Fibroblast of mammary gland (primary cell): ENCODE results near the gene CSF2RB.
A peak's percentile ranks its signal among the peaks of the same experiment; 100 is the strongest.

Experiments
- DNase-seq: peaks from one replicate; pipeline ENCODE4 v3.0.0-alpha.2; 2010; ENCODE audit warnings: low read depth
- H3K4me3 ChIP-seq: 2 replicates; pipeline ENCODE4 v1.5.1; 2011; ENCODE audit warnings: low read depth, mild to moderate bottlenecking, low read length, moderate library complexity; ENCODE audit not compliant: control insufficient read depth
- TF ChIP-seq, protein P1 (sequence below): conservative IDR thresholded peaks from 2 replicates; pipeline ENCODE4 v1.5.1; 2011; ENCODE audit warnings: low read depth, low read length, inconsistent platforms; ENCODE audit not compliant: control insufficient read depth, insufficient read depth

The CSF2RB gene

DNA sequence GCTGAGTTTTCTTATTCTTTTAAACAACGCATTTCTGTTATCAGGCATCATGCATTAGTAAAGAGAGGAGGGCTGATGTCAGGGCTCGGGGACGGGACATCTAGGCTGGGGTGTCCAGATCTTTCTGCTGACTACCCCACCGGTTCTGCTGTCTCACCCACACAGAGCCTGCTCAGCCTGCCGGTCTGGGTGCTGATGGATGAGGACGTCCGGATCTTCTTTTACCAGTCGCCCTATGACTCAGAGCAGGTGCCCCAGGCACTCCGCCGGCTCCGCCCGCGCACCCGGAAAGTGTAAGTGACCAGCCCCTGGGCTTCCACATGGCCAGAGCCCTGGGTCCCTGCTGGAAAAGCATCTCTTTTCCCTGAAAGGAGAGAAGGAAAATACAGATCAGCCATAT, 43.2 kb upstream of the CSF2RB start:
- DNase-seq: no peak
- no peak overlapping the region for H3K4me3 ChIP-seq
- TF ChIP-seq, protein P1, sequence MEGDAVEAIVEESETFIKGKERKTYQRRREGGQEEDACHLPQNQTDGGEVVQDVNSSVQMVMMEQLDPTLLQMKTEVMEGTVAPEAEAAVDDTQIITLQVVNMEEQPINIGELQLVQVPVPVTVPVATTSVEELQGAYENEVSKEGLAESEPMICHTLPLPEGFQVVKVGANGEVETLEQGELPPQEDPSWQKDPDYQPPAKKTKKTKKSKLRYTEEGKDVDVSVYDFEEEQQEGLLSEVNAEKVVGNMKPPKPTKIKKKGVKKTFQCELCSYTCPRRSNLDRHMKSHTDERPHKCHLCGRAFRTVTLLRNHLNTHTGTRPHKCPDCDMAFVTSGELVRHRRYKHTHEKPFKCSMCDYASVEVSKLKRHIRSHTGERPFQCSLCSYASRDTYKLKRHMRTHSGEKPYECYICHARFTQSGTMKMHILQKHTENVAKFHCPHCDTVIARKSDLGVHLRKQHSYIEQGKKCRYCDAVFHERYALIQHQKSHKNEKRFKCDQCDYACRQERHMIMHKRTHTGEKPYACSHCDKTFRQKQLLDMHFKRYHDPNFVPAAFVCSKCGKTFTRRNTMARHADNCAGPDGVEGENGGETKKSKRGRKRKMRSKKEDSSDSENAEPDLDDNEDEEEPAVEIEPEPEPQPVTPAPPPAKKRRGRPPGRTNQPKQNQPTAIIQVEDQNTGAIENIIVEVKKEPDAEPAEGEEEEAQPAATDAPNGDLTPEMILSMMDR: no peak

- TF ChIP-seq, protein P1: no peak
- no peak overlapping the region for H3K4me3 ChIP-seq
- no peak for DNase-seq
These were observed 41.8 kb upstream of the CSF2RB start for GRCh38 chr22:36871669-36872081.

- H3K4me3 ChIP-seq: no peak overlapping the region
- no peak for DNase-seq
- TF ChIP-seq, protein P1: no peak
These were observed 41.3 kb upstream of the CSF2RB start for GRCh38 chr22:36872084-36872483.

- TF ChIP-seq, protein P1: no peak
- DNase-seq: no peak
- H3K4me3 ChIP-seq: no peak overlapping the region
These were observed 40.4 kb upstream of the CSF2RB start for GRCh38 chr22:36872866-36873498.

- TF ChIP-seq, protein P1: peak; percentile 61
- DNase-seq: peak; percentile 62
- no peak overlapping the region for H3K4me3 ChIP-seq
These were observed 39.7 kb upstream of the CSF2RB start for GRCh38 chr22:36873614-36874308.

DNA sequence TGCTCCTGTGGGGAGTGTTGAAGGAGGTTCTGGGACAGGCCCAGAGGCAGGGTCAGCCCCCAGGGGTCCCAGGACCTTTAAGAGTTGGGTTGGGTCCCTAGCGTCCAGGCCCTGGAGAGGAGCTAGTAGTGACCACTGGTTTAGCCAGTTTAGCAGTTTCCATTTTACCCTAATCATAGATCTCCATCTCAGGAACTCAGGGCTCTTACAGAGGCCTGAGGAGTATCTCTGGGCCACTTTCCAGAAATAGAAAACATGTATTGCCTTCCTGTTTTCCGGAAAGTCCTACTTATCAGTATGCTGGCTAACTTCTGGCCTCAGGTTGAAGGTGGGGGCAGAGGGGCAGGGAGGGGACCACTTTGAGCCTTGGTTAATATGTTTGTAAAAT, 39.1 kb upstream of the CSF2RB start:
- TF ChIP-seq, protein P1: no peak
- DNase-seq: no peak
- no peak overlapping the region for H3K4me3 ChIP-seq
